ENCODE data around the gene LIMS2.

Gene LIMS2

GRCh38 chr2:127662937-127663565 is 12.3 kb downstream of the LIMS2 start:
- Histone ChIP-seq H3K9ac (ENCODE audit: low read length) (no peak overlapping the region), H3K4me3 (ENCODE audit: low read depth, low read length) (no peak overlapping the region), H3K36me3 (ENCODE audit: control insufficient read depth, insufficient read depth, low read length) (no peaks in the 10 kb centered on the region), H3K4me1 (ENCODE audit: control insufficient read depth, insufficient read depth, low read length) (peaks cover 17% of the 10 kb centered on the region), H3K27me3 (ENCODE audit: control insufficient read depth, insufficient read depth, low read length) (peaks cover 43% of the 10 kb centered on the region), H3K9me3 (ENCODE audit: control insufficient read depth, insufficient read depth, low read depth, low read length) (0 out of 2 replicates have a peak, but pooled peaks cover 2% of the 10 kb centered on the region), H3K27ac (ENCODE audit: low read depth, low read length) (no peak overlapping the region)

- Histone ChIP-seq H3K36me3 (ENCODE audit: control insufficient read depth, insufficient read depth, low read length) (no peaks in the 10 kb centered on the region), H3K27ac (ENCODE audit: low read depth, low read length) (no peak overlapping the region), H3K27me3 (ENCODE audit: control insufficient read depth, insufficient read depth, low read length) (peaks cover 43% of the 10 kb centered on the region), H3K9me3 (ENCODE audit: control insufficient read depth, insufficient read depth, low read depth, low read length) (0 out of 2 replicates have a peak, but pooled peaks cover 2% of the 10 kb centered on the region), H3K9ac (ENCODE audit: low read length) (no peak overlapping the region), H3K4me1 (ENCODE audit: control insufficient read depth, insufficient read depth, low read length) (peaks cover 17% of the 10 kb centered on the region), H3K4me3 (ENCODE audit: low read depth, low read length) (no peak overlapping the region)
Measured at GRCh38 chr2:127661949-127662510, 13.3 kb downstream of the LIMS2 start.

- no peaks in the 10 kb centered on the region for H3K36me3 ChIP-seq (ENCODE audit: control insufficient read depth, insufficient read depth, low read length)
- H3K9me3 ChIP-seq (ENCODE audit: control insufficient read depth, insufficient read depth, low read depth, low read length) = 0 out of 2 replicates have a peak, but pooled peaks cover 2% of the 10 kb centered on the region
- H3K4me3 ChIP-seq (ENCODE audit: low read depth, low read length) = no peak overlapping the region
- H3K27me3 ChIP-seq (ENCODE audit: control insufficient read depth, insufficient read depth, low read length) = peaks cover 35% of the 10 kb centered on the region
- no peak overlapping the region for H3K9ac ChIP-seq (ENCODE audit: low read length)
- no peak overlapping the region for H3K27ac ChIP-seq (ENCODE audit: low read depth, low read length)
- H3K4me1 ChIP-seq (ENCODE audit: control insufficient read depth, insufficient read depth, low read length) = peaks cover 17% of the 10 kb centered on the region
Measured at GRCh38 chr2:127661072-127661649, 14.2 kb downstream of the LIMS2 start.

- peaks cover 26% of the 10 kb centered on the region for H3K27me3 ChIP-seq (ENCODE audit: control insufficient read depth, insufficient read depth, low read length)
- no peak overlapping the region for H3K4me3 ChIP-seq (ENCODE audit: low read depth, low read length)
- peaks cover 17% of the 10 kb centered on the region for H3K4me1 ChIP-seq (ENCODE audit: control insufficient read depth, insufficient read depth, low read length)
- 0 out of 2 replicates have a peak, but pooled peaks cover 2% of the 10 kb centered on the region for H3K9me3 ChIP-seq (ENCODE audit: control insufficient read depth, insufficient read depth, low read depth, low read length)
- no peak overlapping the region for H3K9ac ChIP-seq (ENCODE audit: low read length)
- H3K36me3 ChIP-seq (ENCODE audit: control insufficient read depth, insufficient read depth, low read length) = no peaks in the 10 kb centered on the region
- no peak overlapping the region for H3K27ac ChIP-seq (ENCODE audit: low read depth, low read length)
Measured at GRCh38 chr2:127660291-127660578, 15.1 kb downstream of the LIMS2 start.

GRCh38 chr2:127659408-127660290 is 15.7 kb downstream of the LIMS2 start:
- no peak overlapping the region for H3K9ac ChIP-seq (ENCODE audit: low read length)

GRCh38 chr2:127658641-127659407 is 16.5 kb downstream of the LIMS2 start:
- Histone ChIP-seq H3K9me3 (ENCODE audit: control insufficient read depth, insufficient read depth, low read depth, low read length) (0 out of 2 replicates have a peak, but pooled peaks cover 2% of the 10 kb centered on the region), H3K4me3 (ENCODE audit: low read depth, low read length) (no peak overlapping the region), H3K36me3 (ENCODE audit: control insufficient read depth, insufficient read depth, low read length) (no peaks in the 10 kb centered on the region), H3K4me1 (ENCODE audit: control insufficient read depth, insufficient read depth, low read length) (peaks cover 12% of the 10 kb centered on the region), H3K9ac (ENCODE audit: low read length) (no peak overlapping the region), H3K27ac (ENCODE audit: low read depth, low read length) (no peak overlapping the region), H3K27me3 (ENCODE audit: control insufficient read depth, insufficient read depth, low read length) (peaks cover 11% of the 10 kb centered on the region)

More at GRCh38 chr2:127659408-127660290, 15.7 kb downstream of the LIMS2 start:
- Histone ChIP-seq H3K4me3 (ENCODE audit: low read depth, low read length) (no peak overlapping the region), H3K9me3 (ENCODE audit: control insufficient read depth, insufficient read depth, low read depth, low read length) (0 out of 2 replicates have a peak, but pooled peaks cover 2% of the 10 kb centered on the region), H3K27ac (ENCODE audit: low read depth, low read length) (no peak overlapping the region), H3K4me1 (ENCODE audit: control insufficient read depth, insufficient read depth, low read length) (peaks cover 15% of the 10 kb centered on the region), H3K27me3 (ENCODE audit: control insufficient read depth, insufficient read depth, low read length) (peaks cover 20% of the 10 kb centered on the region), H3K36me3 (ENCODE audit: control insufficient read depth, insufficient read depth, low read length) (no peaks in the 10 kb centered on the region)

GRCh38 chr2:127658146-127658545 is 17.2 kb downstream of the LIMS2 start:
- 0 out of 2 replicates have a peak, but pooled peaks cover 2% of the 10 kb centered on the region for H3K9me3 ChIP-seq (ENCODE audit: control insufficient read depth, insufficient read depth, low read depth, low read length)
- no peak overlapping the region for H3K9ac ChIP-seq (ENCODE audit: low read length)
- H3K27me3 ChIP-seq (ENCODE audit: control insufficient read depth, insufficient read depth, low read length) = peaks cover 5% of the 10 kb centered on the region
- no peaks in the 10 kb centered on the region for H3K36me3 ChIP-seq (ENCODE audit: control insufficient read depth, insufficient read depth, low read length)
- H3K4me1 ChIP-seq (ENCODE audit: control insufficient read depth, insufficient read depth, low read length) = peaks cover 7% of the 10 kb centered on the region
- H3K4me3 ChIP-seq (ENCODE audit: low read depth, low read length) = no peak overlapping the region
- H3K27ac ChIP-seq (ENCODE audit: low read depth, low read length) = no peak overlapping the region

GRCh38 chr2:127657232-127657595 is 18.1 kb downstream of the LIMS2 start:
- H3K4me1 ChIP-seq (ENCODE audit: control insufficient read depth, insufficient read depth, low read length) = peaks cover 2% of the 10 kb centered on the region; the same call in 1 of the 2 replicates
- no peak overlapping the region for H3K27ac ChIP-seq (ENCODE audit: low read depth, low read length)
- no peaks in the 10 kb centered on the region for H3K27me3 ChIP-seq (ENCODE audit: control insufficient read depth, insufficient read depth, low read length)
- 0 out of 2 replicates have a peak, but pooled peaks cover 2% of the 10 kb centered on the region for H3K9me3 ChIP-seq (ENCODE audit: control insufficient read depth, insufficient read depth, low read depth, low read length)
- H3K36me3 ChIP-seq (ENCODE audit: control insufficient read depth, insufficient read depth, low read length) = no peaks in the 10 kb centered on the region
- H3K4me3 ChIP-seq (ENCODE audit: low read depth, low read length) = no peak overlapping the region
- H3K9ac ChIP-seq (ENCODE audit: low read length) = no peak overlapping the region

GRCh38 chr2:127656569-127657231 is 18.6 kb downstream of the LIMS2 start:
- H3K27me3 ChIP-seq (ENCODE audit: control insufficient read depth, insufficient read depth, low read length) = no peaks in the 10 kb centered on the region
- H3K27ac ChIP-seq (ENCODE audit: low read depth, low read length) = no peak overlapping the region
- H3K9ac ChIP-seq (ENCODE audit: low read length) = no peak overlapping the region
- H3K4me1 ChIP-seq (ENCODE audit: control insufficient read depth, insufficient read depth, low read length) = no peaks in the 10 kb centered on the region
- no peaks in the 10 kb centered on the region for H3K36me3 ChIP-seq (ENCODE audit: control insufficient read depth, insufficient read depth, low read length)
- H3K9me3 ChIP-seq (ENCODE audit: control insufficient read depth, insufficient read depth, low read depth, low read length) = 0 out of 2 replicates have a peak, but pooled peaks cover 2% of the 10 kb centered on the region
- H3K4me3 ChIP-seq (ENCODE audit: low read depth, low read length) = no peak overlapping the region
